H1 (cell line): ENCODE data around the gene FCER2. TPM values are rescaled to one million over a fixed set of nuclear protein-coding genes. Genes with fewer than 3 reads are reported as not detected.

Experiments
- CTCF ChIA-PET: fragments of 300-600 bp; sonication (Branson Sonifier 250); formaldehyde crosslinking; loops from one replicate; lab custom pipeline; 2021; ENCODE audit not compliant: partially characterized antibody; lab: Charles Lee
- POLR2A ChIA-PET: fragments of 300-600 bp; sonication (Branson Sonifier 250); formaldehyde crosslinking; loops from one replicate; lab custom pipeline; 2021; ENCODE audit warnings: inconsistent platforms; ENCODE audit not compliant: partially characterized antibody; lab: Charles Lee
- DNase-seq, 2 experiments: peaks; one replicate each; pipeline versions ENCODE4 v3.0.0 to v3.0.0-alpha.2; 2010 to 2022; ENCODE audit warnings: low spot score in 2 of 2, low read depth in 1 of 2, mixed read lengths in 1 of 2
- FAIRE-seq: peaks from 2 replicates; lab custom pipeline; 2011; peaks lifted over from hg19 to GRCh38; lab: Jason Lieb, UNC
- H2AFZ ChIP-seq: 2 replicates; pipeline ENCODE4 v1.8.1; 2012; ENCODE audit warnings: low read length, inconsistent platforms
- H2AK5ac ChIP-seq: 2 replicates; pipeline ENCODE4 v1.6.1; 2013; ENCODE audit warnings: low read depth, low read length
- H2BK120ac ChIP-seq: replicated peaks from 2 replicates; pipeline ENCODE3; 2013; ENCODE audit warnings: low read depth, low read length, inconsistent platforms
- H2BK12ac ChIP-seq: 2 replicates; pipeline ENCODE4 v1.6.1; 2013; ENCODE audit warnings: low read depth, low read length
- H2BK15ac ChIP-seq: 2 replicates; pipeline ENCODE4 v1.6.1; 2013; ENCODE audit warnings: low read length
- H2BK20ac ChIP-seq: 2 replicates; pipeline ENCODE4 v1.6.1; 2013; ENCODE audit warnings: low read length
- H2BK5ac ChIP-seq: 2 replicates; pipeline ENCODE4 v1.6.1; 2013; ENCODE audit warnings: low read depth, low read length
- H3K14ac ChIP-seq: 2 replicates; pipeline ENCODE4 v1.6.1; 2013; ENCODE audit warnings: inconsistent platforms; ENCODE audit not compliant: insufficient read length
- H3K18ac ChIP-seq: 2 replicates; pipeline ENCODE4 v1.6.1; 2013; ENCODE audit warnings: low read length; ENCODE audit errors: extremely low read depth
- H3K23ac ChIP-seq: 2 replicates; pipeline ENCODE4 v1.6.1; 2013; ENCODE audit warnings: inconsistent platforms; ENCODE audit not compliant: insufficient read length
- H3K23me2 ChIP-seq: 2 replicates; pipeline ENCODE4 v1.6.1; 2013; ENCODE audit warnings: low read depth, low read length
- H3K27ac ChIP-seq: 2 replicates; pipeline ENCODE4 v1.6.1; 2011; ENCODE audit warnings: low read depth, low read length, inconsistent platforms
- H3K27me3 ChIP-seq, 4 experiments: replicated peaks in 1 of 4; 1 replicate in 1 of 4; 2 replicates in 3 of 4; pipeline versions ENCODE4 v1.6.1 to v1.8.1; 2011 to 2013; ENCODE audit warnings: low read length in 3 of 4, mild to moderate bottlenecking in 3 of 4, inconsistent platforms in 2 of 4, mixed read lengths in 2 of 4, moderate library complexity in 1 of 4; ENCODE audit not compliant: control insufficient read depth in 3 of 4, insufficient read depth in 3 of 4; ENCODE audit errors: extremely low read depth in 1 of 4
- H3K36me3 ChIP-seq, 4 experiments: 2 replicates each; pipeline versions ENCODE4 v1.6.1 to v1.8.1; 2011 to 2013; ENCODE audit warnings: mild to moderate bottlenecking in 4 of 4, low read length in 3 of 4, moderate library complexity in 2 of 4, control low read depth in 1 of 4, inconsistent platforms in 1 of 4; ENCODE audit not compliant: insufficient read depth in 4 of 4, control insufficient read depth in 2 of 4
- H3K4ac ChIP-seq: replicated peaks from 2 replicates; pipeline ENCODE3; 2013; ENCODE audit warnings: low read length, low read depth, mixed read lengths, inconsistent platforms; ENCODE audit not compliant: insufficient read length
- H3K4me1 ChIP-seq, 4 experiments: replicated peaks in 1 of 4; 1 replicate in 1 of 4; 2 replicates in 3 of 4; pipeline versions ENCODE4 v1.6.1 to v1.8.1; 2011 to 2013; ENCODE audit warnings: low read length in 3 of 4, inconsistent platforms in 2 of 4, mixed read lengths in 1 of 4; ENCODE audit not compliant: insufficient read depth in 4 of 4, control insufficient read depth in 3 of 4
- H3K4me2 ChIP-seq, 2 experiments: 2 replicates each; pipeline versions ENCODE4 v1.6.1 to v1.8.1; 2011 to 2013; ENCODE audit warnings: low read depth in 2 of 2, low read length in 2 of 2, control low read depth in 1 of 2, inconsistent platforms in 1 of 2, mild to moderate bottlenecking in 1 of 2; ENCODE audit not compliant: insufficient read depth in 1 of 2
- H3K4me3 ChIP-seq, 4 experiments: fragments of 200-600, 300-600 bp in 1 of 4; sonication (generic), shearing (Covaris generic), sonication (Bioruptor Twin) in 1 of 4; 2 replicates each; pipeline versions ENCODE4 v1.5.1 to v1.8.1; 2011 to 2016; ENCODE audit warnings: low read length in 4 of 4, low read depth in 3 of 4, control low read depth in 2 of 4, inconsistent platforms in 2 of 4, mild to moderate bottlenecking in 2 of 4, mixed read lengths in 1 of 4, moderate library complexity in 1 of 4; ENCODE audit not compliant: insufficient read depth in 2 of 4; ENCODE audit errors: extremely low read depth in 1 of 4
- H3K56ac ChIP-seq: replicated peaks from 2 replicates; pipeline ENCODE3; 2013; ENCODE audit warnings: low read depth, mild to moderate bottlenecking, mixed read lengths, low read length, inconsistent platforms; ENCODE audit not compliant: insufficient read length
- H3K79me1 ChIP-seq: 2 replicates; pipeline ENCODE4 v1.6.1; 2013; ENCODE audit warnings: low read depth, low read length, control low read depth
- H3K79me2 ChIP-seq, 2 experiments: 2 replicates each; pipeline versions ENCODE4 v1.6.1 to v1.8.1; 2012 to 2013; ENCODE audit warnings: low read length in 2 of 2, mild to moderate bottlenecking in 2 of 2, inconsistent platforms in 1 of 2; ENCODE audit not compliant: insufficient read depth in 2 of 2, control insufficient read depth in 1 of 2
- H3K9ac ChIP-seq, 4 experiments: replicated peaks in 1 of 4; 1 replicate in 1 of 4; 2 replicates in 3 of 4; pipeline versions ENCODE4 v1.6.1 to v1.8.1; 2011 to 2013; ENCODE audit warnings: low read depth in 3 of 4, low read length in 3 of 4, control low read depth in 2 of 4, mild to moderate bottlenecking in 2 of 4, moderate library complexity in 2 of 4, inconsistent platforms in 1 of 4; ENCODE audit errors: extremely low read depth in 1 of 4
- H3K9me3 ChIP-seq, 2 experiments: 2 replicates each; pipeline versions ENCODE4 v1.6.1 to v1.8.1; 2012 to 2013; ENCODE audit warnings: mild to moderate bottlenecking in 2 of 2, moderate library complexity in 2 of 2, control low read depth in 1 of 2, inconsistent platforms in 1 of 2, low read depth in 1 of 2, low read length in 1 of 2, mixed read lengths in 1 of 2; ENCODE audit not compliant: insufficient read depth in 2 of 2
- H4K20me1 ChIP-seq, 2 experiments: replicated peaks in 1 of 2; 2 replicates each; pipeline versions ENCODE3 to v1.8.1; 2011 to 2013; ENCODE audit warnings: inconsistent platforms in 2 of 2, low read length in 2 of 2, mild to moderate bottlenecking in 1 of 2; ENCODE audit not compliant: insufficient read depth in 2 of 2, control insufficient read depth in 1 of 2
- H4K5ac ChIP-seq: 2 replicates; pipeline ENCODE4 v1.6.1; 2013; ENCODE audit warnings: low read length, low read depth, mixed read lengths, inconsistent platforms; ENCODE audit not compliant: insufficient read length
- H4K8ac ChIP-seq: 2 replicates; pipeline ENCODE4 v1.8.0; 2013; ENCODE audit warnings: mild to moderate bottlenecking, moderate library complexity, low read length, inconsistent platforms; ENCODE audit not compliant: insufficient read depth; ENCODE audit errors: extremely low read depth
- H4K91ac ChIP-seq: replicated peaks from 2 replicates; pipeline ENCODE3; 2013; ENCODE audit warnings: low read length, mixed read lengths, inconsistent platforms; ENCODE audit not compliant: insufficient read length
- CBX5 ChIP-seq: fragments of 300-800, 300-1000 bp; sonication (generic); IDR thresholded peaks from 2 replicates; pipeline ENCODE4 v1.7.1; 2016; ENCODE audit warnings: antibody characterized with exemption, low read length, low read depth
- EGR1 ChIP-seq: IDR thresholded peaks from 2 replicates; pipeline ENCODE4 v1.6.1; 2011; ENCODE audit warnings: low read depth, low read length, borderline replicate concordance
- HDAC2 ChIP-seq, 2 experiments: fragments of 300-600 bp in 1 of 2; sonication (generic) in 1 of 2; IDR thresholded peaks; 2 replicates each; pipeline ENCODE4 v1.6.1; 2011 to 2012; ENCODE audit warnings: low read depth in 2 of 2, low read length in 2 of 2, mild to moderate bottlenecking in 2 of 2, moderate library complexity in 2 of 2, borderline replicate concordance in 1 of 2, inconsistent platforms in 1 of 2
- POLR2AphosphoS5 ChIP-seq: IDR thresholded peaks from 2 replicates; pipeline ENCODE4 v1.6.1; 2011; ENCODE audit warnings: low read depth, low read length
- WGBS, 2 experiments: shearing (Covaris generic) in 1 of 2; methylation state at CpG; one replicate each; pipeline versions ENCODE4 v1.1.6 to v1.1.7; 2013 to 2015; ENCODE audit warnings: low lambda C conversion rate in 2 of 2, mixed read lengths in 2 of 2, inconsistent platforms in 1 of 2, low coverage in 1 of 2, missing lambda C conversion rate in 1 of 2; ENCODE audit not compliant: insufficient replicate concordance in 2 of 2, insufficient coverage in 1 of 2, insufficient read length in 1 of 2; ENCODE audit errors: extremely low coverage in 1 of 2, missing lambda C conversion rate in 1 of 2; 5-methylcytosine and 5-hydroxymethylcytosine counted together
- polyA plus RNA-seq, 7 experiments: library from polyadenylated mRNA; depleted of rRNA in 3 of 7; stranded (reverse) in 5 of 7; unstranded in 2 of 7; fragments of >200 nt in 5 of 7; fragments of 200-250 nt in 2 of 7; gene quantifications; 1 replicate in 5 of 7; 2 replicates in 1 of 7; 4 replicates in 1 of 7; pipeline versions ENCODE4 v1.2.1 to v1.2.3, GENCODE V29; 2011 to 2013; ENCODE audit warnings: missing spikeins in 2 of 7, mixed read lengths in 2 of 7
- total RNA-seq: library from RNA; stranded (reverse); fragmentation: NEBNext Ultra II Directional; extraction: Animal tissue kit (Norgen Biotek cat#: 25700); gene quantifications from 2 replicates; pipeline ENCODE4 v1.2.1, GENCODE V29; 2021

FCER2 gene
- total and polyA plus RNA-seq, 2 of the 8 experiments (the other 6 are each of a cell fraction or from before 2014, with no cell fraction given): 0.67 TPM; not detected in 1

DNA sequence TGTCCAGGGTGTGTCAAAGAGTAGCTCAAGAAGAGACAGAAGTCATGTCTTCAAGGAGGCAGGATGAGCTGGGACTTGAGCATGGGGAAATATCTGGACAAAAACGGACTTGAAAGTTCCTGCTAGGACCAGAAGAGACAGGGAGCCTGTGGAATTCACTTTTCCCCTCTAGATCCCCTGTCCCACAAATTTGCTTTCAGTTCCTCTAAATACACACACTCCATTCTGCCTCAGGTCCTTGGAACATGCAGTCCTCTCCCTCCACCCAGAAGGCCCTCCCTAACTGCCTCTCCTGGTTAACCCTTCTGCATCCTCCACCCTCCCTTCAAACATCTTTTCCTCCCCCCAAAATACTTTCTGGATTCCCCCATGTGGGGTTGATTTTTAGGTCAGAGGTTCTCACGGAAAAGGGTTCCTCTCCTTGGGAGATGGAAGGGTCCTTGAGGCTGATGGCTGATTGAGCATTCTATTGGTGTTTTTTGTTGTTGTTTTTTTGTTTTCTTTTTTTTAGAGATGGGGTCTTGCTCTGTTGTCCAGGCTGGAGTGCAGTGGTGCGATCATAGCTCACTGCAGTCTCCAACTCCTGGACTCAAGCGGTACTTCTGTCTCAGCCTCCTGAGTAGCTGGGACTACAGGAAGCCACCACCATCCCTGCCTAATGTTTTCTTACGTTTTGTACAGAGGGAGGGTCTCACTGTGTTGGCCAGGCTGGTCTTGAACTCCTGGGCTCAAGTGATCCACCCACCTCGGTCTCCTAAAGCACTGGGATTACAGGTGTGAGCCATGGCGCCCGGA is 40.0 kb downstream of the FCER2 start:
- no peaks in the 10 kb centered on the region for H3K79me1 ChIP-seq
- H3K4me2 ChIP-seq: no peak overlapping the region
- H3K27me3 ChIP-seq: no peaks in the 10 kb centered on the region
- no peaks in the 10 kb centered on the region for H4K20me1 ChIP-seq
- H2BK20ac ChIP-seq: no peak overlapping the region
- no peak overlapping the region for H3K27ac ChIP-seq
- POLR2A ChIA-PET: interaction anchor here (0.7 kb wide), 1 partner anchor 28 kb away, joined by 3 read pairs; no protein-coding TSS in a partner anchor
- CTCF ChIA-PET: interaction anchor here (0.6 to 2.5 kb wide), 3 partner anchors 10 to 143 kb away, joined by 3 to 11 read pairs (median 8); partner anchors contain the start of gene TRAPPC5
- H3K23me2 ChIP-seq: no peaks in the 10 kb centered on the region
- no peak overlapping the region for H3K9ac ChIP-seq
- H2BK12ac ChIP-seq: no peak overlapping the region
- H3K18ac ChIP-seq: no peak overlapping the region
- H3K79me2 ChIP-seq: no peaks in the 10 kb centered on the region
- H4K5ac ChIP-seq: no peak overlapping the region
- no peak overlapping the region for H2BK15ac ChIP-seq
- H4K91ac ChIP-seq: no peak overlapping the region
- H3K4me3 ChIP-seq: no peak overlapping the region
- H3K9me3 ChIP-seq: no peaks in the 10 kb centered on the region
- no peaks in the 10 kb centered on the region for H3K36me3 ChIP-seq
- H3K4ac ChIP-seq: no peak overlapping the region
- no peak overlapping the region for H4K8ac ChIP-seq
- no peaks in the 10 kb centered on the region for H3K4me1 ChIP-seq
- TF ChIP-seq HDAC2 (IDR thresholded peaks at IDR 0.05; ENCODE audit: borderline replicate concordance in 1 of 2, low read depth in 2 of 2, low read length in 2 of 2): no peak
- no peak for TF ChIP-seq EGR1
- TF ChIP-seq CBX5: no peak
- no peak for TF ChIP-seq POLR2AphosphoS5
- no peak overlapping the region for H2AFZ ChIP-seq
- 60% methylated on average over 6 of the region's 8 CpGs; no CpG with 5 or more reads in 1 of the 2 experiments for WGBS, 2 experiments
- no peak overlapping the region for H3K56ac ChIP-seq
- no peak overlapping the region for H3K14ac ChIP-seq
- no peak overlapping the region for H2BK120ac ChIP-seq
- H2AK5ac ChIP-seq: no peak overlapping the region
- no peak overlapping the region for H2BK5ac ChIP-seq
- FAIRE-seq (no peak), DNase-seq (no peak)
- H3K23ac ChIP-seq: no peak overlapping the region
